ENCODE results near the gene IQCC.

DNA sequence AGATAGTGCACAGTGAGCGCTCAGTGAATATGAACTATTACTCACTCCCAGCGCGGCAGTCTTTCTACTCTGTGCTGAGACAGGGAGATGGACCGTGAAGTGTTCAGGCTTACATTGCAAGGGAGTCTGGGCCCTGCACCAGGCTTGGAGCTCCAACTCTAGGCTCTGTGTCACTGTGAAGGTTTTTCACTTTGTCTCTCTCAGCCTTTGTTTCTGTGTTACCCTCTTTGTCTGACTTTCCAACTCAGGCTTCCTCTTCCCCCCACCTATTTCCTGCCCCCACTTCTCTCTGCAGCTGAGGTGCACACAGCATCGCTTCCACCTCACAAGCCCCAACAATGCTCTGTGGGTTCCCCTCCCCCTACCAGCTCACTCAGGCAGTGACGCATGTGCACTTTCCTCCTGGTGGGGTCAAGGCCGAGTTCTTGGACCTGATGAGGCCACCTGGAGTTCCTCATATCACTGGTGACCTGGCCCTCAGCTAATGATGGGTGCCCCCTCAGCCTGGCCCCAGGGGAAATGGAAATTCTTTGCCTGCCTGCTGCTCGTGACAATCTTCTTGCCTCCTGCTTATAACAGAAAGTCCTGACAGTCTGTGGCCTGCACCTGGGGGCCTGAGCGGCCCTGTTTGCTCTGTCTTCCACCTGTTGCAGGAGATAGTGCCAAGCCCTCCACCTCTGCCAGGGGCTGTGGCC lies 44.5 kb downstream of the IQCC start:
- TF ChIP-seq POLR2AphosphoS5 (IDR thresholded peaks at IDR 0.05) (peak in 2 of 3 donors; percentile 51 to 58), POLR2A (IDR thresholded peaks at IDR 0.05) (peak; percentile 40), EP300 (IDR thresholded peaks at IDR 0.05; ENCODE audit: low read depth) (no peak)
- TF ChIP-seq, protein P1, sequence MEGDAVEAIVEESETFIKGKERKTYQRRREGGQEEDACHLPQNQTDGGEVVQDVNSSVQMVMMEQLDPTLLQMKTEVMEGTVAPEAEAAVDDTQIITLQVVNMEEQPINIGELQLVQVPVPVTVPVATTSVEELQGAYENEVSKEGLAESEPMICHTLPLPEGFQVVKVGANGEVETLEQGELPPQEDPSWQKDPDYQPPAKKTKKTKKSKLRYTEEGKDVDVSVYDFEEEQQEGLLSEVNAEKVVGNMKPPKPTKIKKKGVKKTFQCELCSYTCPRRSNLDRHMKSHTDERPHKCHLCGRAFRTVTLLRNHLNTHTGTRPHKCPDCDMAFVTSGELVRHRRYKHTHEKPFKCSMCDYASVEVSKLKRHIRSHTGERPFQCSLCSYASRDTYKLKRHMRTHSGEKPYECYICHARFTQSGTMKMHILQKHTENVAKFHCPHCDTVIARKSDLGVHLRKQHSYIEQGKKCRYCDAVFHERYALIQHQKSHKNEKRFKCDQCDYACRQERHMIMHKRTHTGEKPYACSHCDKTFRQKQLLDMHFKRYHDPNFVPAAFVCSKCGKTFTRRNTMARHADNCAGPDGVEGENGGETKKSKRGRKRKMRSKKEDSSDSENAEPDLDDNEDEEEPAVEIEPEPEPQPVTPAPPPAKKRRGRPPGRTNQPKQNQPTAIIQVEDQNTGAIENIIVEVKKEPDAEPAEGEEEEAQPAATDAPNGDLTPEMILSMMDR (IDR thresholded peaks at IDR 0.05): no peak
